SK-N-SH (cell line): ENCODE results near the gene MICAL2. TPM values are rescaled to one million over a fixed set of nuclear protein-coding genes. Genes with fewer than 3 reads are reported as not detected.

Experiments
- CTCF ChIA-PET: fragments of 300-600, 350-600 bp; formaldehyde crosslinking; extraction: SDS; loops from one replicate; lab custom pipeline; 2021; lab: Yijun Ruan, JAX
- POLR2A ChIA-PET: fragments of 350-600 bp; sonication (Branson Sonifier 250); formaldehyde crosslinking; extraction: SDS; loops from one replicate; lab custom pipeline; 2020; ENCODE audit warnings: antibody characterized with exemption, inconsistent platforms; lab: Yijun Ruan, JAX
- DNase-seq: peaks from one replicate; pipeline ENCODE4 v3.0.0; 2012
- H2AFZ ChIP-seq: fragments of 200-600 bp; sonication (generic); 2 replicates; pipeline ENCODE4 v1.8.1; 2016; ENCODE audit warnings: antibody characterized with exemption, mild to moderate bottlenecking, low read depth
- H3F3A ChIP-seq: fragments of 200-600 bp; sonication (generic); replicated peaks from 2 replicates; pipeline ENCODE3; 2016; ENCODE audit warnings: antibody characterized with exemption, mild to moderate bottlenecking; ENCODE audit not compliant: insufficient read depth
- H3K27ac ChIP-seq, 2 experiments: fragments of 200-500 bp in 1 of 2; fragments of 200-600 bp in 1 of 2; sonication (Bioruptor generic) in 1 of 2; sonication (generic), shearing (Covaris generic) in 1 of 2; 2 replicates each; pipeline versions ENCODE4 v1.5.1 to v1.6.1; 2014 to 2016; ENCODE audit warnings: low read depth in 2 of 2, inconsistent platforms in 1 of 2, low read length in 1 of 2, mild to moderate bottlenecking in 1 of 2, mixed read lengths in 1 of 2
- H3K27me3 ChIP-seq: fragments of 200-600 bp; sonication (generic), shearing (Covaris generic); 2 replicates; pipeline ENCODE4 v1.6.1; 2016; ENCODE audit warnings: mixed run types; ENCODE audit not compliant: insufficient read depth
- H3K36me3 ChIP-seq, 2 experiments: fragments of 200-500 bp in 1 of 2; fragments of 200-600 bp in 1 of 2; sonication (Bioruptor generic) in 1 of 2; sonication (generic) in 1 of 2; replicated peaks in 1 of 2; 2 replicates each; pipeline versions ENCODE3 to v1.5.1; 2014 to 2016; ENCODE audit warnings: low read length in 1 of 2, mild to moderate bottlenecking in 1 of 2; ENCODE audit not compliant: insufficient read depth in 2 of 2, control insufficient read depth in 1 of 2
- H3K4me1 ChIP-seq, 2 experiments: fragments of 200-500 bp in 1 of 2; fragments of 200-600 bp in 1 of 2; sonication (Bioruptor generic) in 1 of 2; sonication (generic), shearing (Covaris generic) in 1 of 2; 2 replicates each; pipeline versions ENCODE4 v1.5.1 to v1.6.1; 2014 to 2016; ENCODE audit warnings: low read depth in 1 of 2, low read length in 1 of 2, mixed run types in 1 of 2; ENCODE audit not compliant: insufficient read depth in 2 of 2, control insufficient read depth in 1 of 2
- H3K4me2 ChIP-seq: fragments of 200-600 bp; sonication (generic), shearing (Covaris generic); 2 replicates; pipeline ENCODE4 v1.6.1; 2017; ENCODE audit warnings: mixed run types
- H3K4me3 ChIP-seq, 2 experiments: fragments of 200-500 bp in 1 of 2; fragments of 200-600 bp in 1 of 2; sonication (Bioruptor generic) in 1 of 2; sonication (generic), shearing (Covaris generic) in 1 of 2; 2 replicates each; pipeline versions ENCODE4 v1.5.1 to v1.8.1; 2014 to 2016; ENCODE audit warnings: low read depth in 2 of 2, inconsistent platforms in 1 of 2, low read length in 1 of 2, mild to moderate bottlenecking in 1 of 2, mixed read lengths in 1 of 2, moderate library complexity in 1 of 2
- H3K79me2 ChIP-seq: fragments of 200-600 bp; sonication (generic); 2 replicates; pipeline ENCODE4 v1.8.1; 2017; ENCODE audit warnings: mild to moderate bottlenecking; ENCODE audit not compliant: insufficient read depth
- H3K9ac ChIP-seq: fragments of 200-600 bp; sonication (generic); 2 replicates; pipeline ENCODE4 v1.6.1; 2017; ENCODE audit warnings: mixed run types
- H3K9me2 ChIP-seq: fragments of 200-600 bp; sonication (generic); 2 replicates; pipeline ENCODE4 v1.6.1; 2017; ENCODE audit warnings: mixed run types
- H3K9me3 ChIP-seq: fragments of 200-600 bp; sonication (generic); 2 replicates; pipeline ENCODE4 v1.6.1; 2017; ENCODE audit warnings: mixed run types, mild to moderate bottlenecking, moderate library complexity
- H4K20me1 ChIP-seq: fragments of 200-600 bp; sonication (generic); 2 replicates; pipeline ENCODE4 v1.6.1; 2017; ENCODE audit warnings: mild to moderate bottlenecking, mixed run types; ENCODE audit not compliant: insufficient read depth
- CHD2 ChIP-seq: fragments of 150-350 bp; IDR thresholded peaks from 2 replicates; pipeline ENCODE4 v1.6.1; 2018; ENCODE audit warnings: low read length; ENCODE audit not compliant: partially characterized antibody
- CTCF ChIP-seq: fragments of 200-600 bp; sonication (generic); IDR thresholded peaks from 2 replicates; pipeline ENCODE4 v1.6.1; 2017; ENCODE audit warnings: antibody characterized with exemption, mild to moderate bottlenecking, moderate library complexity
- ELF1 ChIP-seq: IDR thresholded peaks from 2 replicates; pipeline ENCODE4 v1.4.0; 2012
- EZH2phosphoT487 ChIP-seq: fragments of 200-600 bp; sonication (generic); IDR thresholded peaks from 2 replicates; pipeline ENCODE4 v1.6.1; 2017; ENCODE audit warnings: low read depth, mixed run types, mild to moderate bottlenecking, antibody characterized with exemption, moderate library complexity, borderline replicate concordance
- FOXM1 ChIP-seq: IDR thresholded peaks from 2 replicates; pipeline ENCODE4 v1.4.0; 2012; ENCODE audit warnings: low read depth, mild to moderate bottlenecking
- GABPA ChIP-seq: IDR thresholded peaks from 2 replicates; pipeline ENCODE4 v1.4.0; 2012; ENCODE audit warnings: low read depth, mild to moderate bottlenecking
- JUND ChIP-seq: IDR thresholded peaks from 2 replicates; pipeline ENCODE4 v1.4.0; 2012
- MEF2A ChIP-seq: IDR thresholded peaks from 2 replicates; pipeline ENCODE4 v1.4.0; 2012; ENCODE audit warnings: low read depth, borderline replicate concordance
- MXI1 ChIP-seq: IDR thresholded peaks from 2 replicates; pipeline ENCODE4 v1.6.1; 2012; ENCODE audit warnings: mild to moderate bottlenecking, low read depth, low read length, improper control_type of control experiment
- NRF1 ChIP-seq: IDR thresholded peaks from 2 replicates; pipeline ENCODE4 v1.6.1; 2012; ENCODE audit warnings: low read depth, mild to moderate bottlenecking, low read length
- PBX3 ChIP-seq: IDR thresholded peaks from 2 replicates; pipeline ENCODE4; 2012
- RCOR1 ChIP-seq: fragments of 150-350 bp; IDR thresholded peaks from 2 replicates; pipeline ENCODE4 v1.6.1; 2017; ENCODE audit warnings: antibody characterized with exemption, low read length
- RFX5 ChIP-seq: IDR thresholded peaks from 2 replicates; pipeline ENCODE4 v1.6.1; 2012; ENCODE audit warnings: mild to moderate bottlenecking, improper control_type of control experiment, low read length
- RXRA ChIP-seq: IDR thresholded peaks from 2 replicates; pipeline ENCODE4 v1.4.0; 2012; ENCODE audit warnings: low read depth, mild to moderate bottlenecking, borderline replicate concordance
- SMC3 ChIP-seq: IDR thresholded peaks from 2 replicates; pipeline ENCODE4 v1.6.1; 2012; ENCODE audit warnings: low read depth, low read length, improper control_type of control experiment
- USF1 ChIP-seq: IDR thresholded peaks from 2 replicates; pipeline ENCODE4 v1.4.0; 2012; ENCODE audit warnings: low read depth, borderline replicate concordance
- USF2 ChIP-seq: fragments of 150-350 bp; IDR thresholded peaks from 2 replicates; pipeline ENCODE4 v1.6.1; 2017; ENCODE audit warnings: antibody characterized with exemption, low read length, low read depth, borderline replicate concordance
- ZBTB33 ChIP-seq: IDR thresholded peaks from 2 replicates; pipeline ENCODE4 v1.4.0; 2012; ENCODE audit warnings: low read depth, borderline replicate concordance
- WGBS: methylation state at CpG from one replicate; pipeline ENCODE4 v1.1.6; 2017; ENCODE audit warnings: low lambda C conversion rate; 5-methylcytosine and 5-hydroxymethylcytosine counted together
- polyA plus RNA-seq, 3 experiments: library from polyadenylated mRNA; depleted of rRNA; stranded (reverse); fragments of >200 nt; gene quantifications; 2 replicates each; pipeline ENCODE4 v1.2.3, GENCODE V29; 2012

Gene MICAL2
- polyA plus RNA-seq, 1 of the 3 experiments (the other 2 are of a cell fraction), result 54.6 TPM

GRCh38 chr11:12239804-12240371 is 129.5 kb downstream of the MICAL2 start:
- Histone ChIP-seq H3K36me3 (peaks cover 56 to 70% of the 10 kb centered on the region in 2 experiments), H2AFZ (no peak overlapping the region), H3F3A (peaks cover 10% of the 10 kb centered on the region), H3K27ac (peak overlapping the region in 1 of 2 experiments; percentile 97; a peak in 2 of 4 replicates), H3K79me2 (peaks cover 40% of the 10 kb centered on the region), H3K9ac (no peak overlapping the region), H3K4me2 (no peak overlapping the region), H3K4me1 (no peaks in the 10 kb centered on the region; a peak in 2 of 4 replicates), H3K4me3 (no peak overlapping the region), H3K9me3 (no peaks in the 10 kb centered on the region), H3K9me2 (no peaks in the 10 kb centered on the region), H3K27me3 (no peaks in the 10 kb centered on the region), H4K20me1 (no peaks in the 10 kb centered on the region)
- DNase-seq, result no peak
- WGBS, result 93% methylated on average over 7 of the region's 7 CpGs
- CTCF ChIA-PET, result interaction anchor here (1.3 to 1.8 kb wide), 6 partner anchors 9 to 308 kb away, joined by 3 to 9 read pairs (median 4); no protein-coding TSS in a partner anchor
- POLR2A ChIA-PET, result no interaction called here
- TF ChIP-seq FOXM1 (no peak), ELF1 (no peak), RXRA (no peak), CHD2 (no peak), MEF2A (no peak), SMC3 (no peak), NRF1 (no peak), RCOR1 (no peak), RFX5 (no peak), USF2 (no peak), CTCF (no peak), EZH2phosphoT487 (no peak), PBX3 (no peak), ZBTB33 (no peak), MXI1 (no peak), USF1 (no peak), JUND (no peak), GABPA (no peak)
